ENCODE results near the gene MACROD2. TPM values are rescaled to one million over a fixed set of nuclear protein-coding genes. Genes with fewer than 3 reads are reported as not detected.

MACROD2 gene
- total RNA-seq, 1 donor from 2014 or later, result 1.6 TPM

DNA sequence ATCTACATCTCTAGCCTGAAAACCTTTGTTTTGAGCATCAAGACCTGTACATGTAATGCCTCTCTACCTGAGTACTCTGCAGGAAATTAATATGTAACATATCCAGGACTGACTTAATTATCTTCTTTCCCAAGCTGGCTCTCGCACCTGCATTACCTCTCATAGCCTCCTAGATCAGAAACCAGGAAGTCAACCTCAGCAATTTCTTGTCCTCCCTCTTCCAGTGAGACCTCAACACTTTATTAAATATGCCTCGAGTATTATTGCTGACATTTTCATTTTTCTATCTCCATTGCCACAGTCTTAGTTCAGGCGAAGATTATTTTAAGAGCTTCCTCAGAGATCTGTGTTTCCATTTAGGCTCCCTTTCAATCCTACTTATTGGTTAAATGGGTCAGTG is 69.0 kb downstream of the MACROD2 start:
- no peak for FAIRE-seq
- no peak for TF ChIP-seq CTCF (IDR thresholded peaks at IDR 0.05; ENCODE audit: insufficient read depth, low read length, severe bottlenecking)
- no peaks in the 10 kb centered on the region for H3K27me3 ChIP-seq (ENCODE audit: control insufficient read depth, insufficient read depth, low read length)
- no peak overlapping the region for H3K4me3 ChIP-seq (ENCODE audit: low read depth, low read length)
- no peak for DNase-seq (ENCODE audit: low read depth)
- H3K36me3 ChIP-seq (ENCODE audit: control insufficient read depth, insufficient read depth, low read length), result no peaks in the 10 kb centered on the region

- H3K36me3 ChIP-seq (ENCODE audit: control insufficient read depth, insufficient read depth, low read length), result no peaks in the 10 kb centered on the region
- FAIRE-seq (no peak), DNase-seq (ENCODE audit: low read depth) (no peak)
- no peak overlapping the region for H3K4me3 ChIP-seq (ENCODE audit: low read depth, low read length)
- no peaks in the 10 kb centered on the region for H3K27me3 ChIP-seq (ENCODE audit: control insufficient read depth, insufficient read depth, low read length)
- TF ChIP-seq CTCF (IDR thresholded peaks at IDR 0.05; ENCODE audit: insufficient read depth, low read length, severe bottlenecking), result no peak
Measured at GRCh38 chr20:14064921-14065320, 69.6 kb downstream of the MACROD2 start.

DNA sequence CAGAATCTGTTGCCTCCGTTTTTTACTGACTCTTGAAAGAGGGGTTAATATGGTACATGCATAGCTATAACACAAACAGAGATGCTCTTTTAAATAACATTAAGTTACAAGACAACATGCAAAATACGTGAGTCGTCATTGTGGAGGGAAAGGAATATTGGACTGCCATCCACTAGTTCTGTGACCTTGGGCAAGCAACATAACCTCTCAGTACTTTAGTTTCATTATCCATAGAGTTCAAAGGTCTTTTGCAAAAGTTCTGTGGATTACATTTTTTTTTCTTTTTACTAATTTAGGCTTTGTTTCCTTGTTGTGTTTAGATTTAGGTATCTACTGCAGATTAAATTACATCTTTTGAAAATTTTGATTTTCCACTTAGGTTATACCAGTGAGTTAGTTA is 70.5 kb downstream of the MACROD2 start:
- H3K36me3 ChIP-seq (ENCODE audit: control insufficient read depth, insufficient read depth, low read length), result no peaks in the 10 kb centered on the region
- FAIRE-seq (no peak), DNase-seq (ENCODE audit: low read depth) (no peak)
- no peak overlapping the region for H3K4me3 ChIP-seq (ENCODE audit: low read depth, low read length)
- H3K27me3 ChIP-seq (ENCODE audit: control insufficient read depth, insufficient read depth, low read length), result no peaks in the 10 kb centered on the region
- TF ChIP-seq CTCF (IDR thresholded peaks at IDR 0.05; ENCODE audit: insufficient read depth, low read length, severe bottlenecking), result no peak

DNA sequence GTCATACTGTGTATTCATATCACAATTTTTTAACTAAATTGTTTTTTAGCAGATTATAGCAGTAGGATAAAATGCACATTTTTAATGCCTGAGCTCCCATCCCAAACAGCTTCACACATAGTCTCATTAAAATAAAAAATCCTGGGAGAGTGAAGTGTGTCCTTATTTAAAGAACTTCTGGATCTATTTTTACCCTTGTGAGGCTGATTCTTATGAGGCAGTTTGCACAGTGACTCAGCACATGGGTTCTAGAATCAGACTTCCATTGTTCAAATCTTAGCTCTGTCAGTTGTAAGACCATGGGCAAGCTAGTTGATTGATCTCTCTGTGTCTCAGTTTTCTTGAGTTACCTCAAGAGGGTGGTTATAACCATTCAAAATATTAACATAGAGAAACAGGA is 72.3 kb downstream of the MACROD2 start:
- Histone ChIP-seq H3K27me3 (ENCODE audit: control insufficient read depth, insufficient read depth, low read length) (no peaks in the 10 kb centered on the region), H3K36me3 (ENCODE audit: control insufficient read depth, insufficient read depth, low read length) (no peaks in the 10 kb centered on the region), H3K4me3 (ENCODE audit: low read depth, low read length) (no peak overlapping the region)
- TF ChIP-seq CTCF (IDR thresholded peaks at IDR 0.05; ENCODE audit: insufficient read depth, low read length, severe bottlenecking), result no peak
- DNase-seq (ENCODE audit: low read depth) (peak; percentile 10), FAIRE-seq (no peak)

DNA sequence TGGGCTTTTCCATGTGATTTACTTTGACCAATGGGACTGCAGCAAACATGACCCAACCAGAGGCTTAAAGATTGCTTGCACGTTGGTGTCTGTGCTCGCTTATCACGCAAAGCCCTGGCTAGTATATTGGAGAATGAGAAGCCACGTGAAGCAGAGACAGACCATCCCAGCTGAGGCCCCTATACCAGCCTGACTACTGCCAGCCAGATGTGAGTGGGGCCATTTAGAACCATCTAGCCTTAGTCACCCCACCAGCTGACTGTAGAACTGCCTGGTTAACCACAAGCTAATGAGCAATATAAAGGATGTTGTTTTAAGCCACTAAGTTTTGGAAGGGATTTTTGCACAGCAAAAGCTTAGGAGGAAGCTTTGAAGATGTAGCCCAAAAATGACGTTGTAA is 74.5 kb downstream of the MACROD2 start:
- no peak for TF ChIP-seq CTCF (IDR thresholded peaks at IDR 0.05; ENCODE audit: insufficient read depth, low read length, severe bottlenecking)
- FAIRE-seq, result no peak

GRCh38 chr20:14093652-14094051 is 98.3 kb downstream of the MACROD2 start:
- Histone ChIP-seq H3K27me3 (ENCODE audit: control insufficient read depth, insufficient read depth, low read length) (no peaks in the 10 kb centered on the region), H3K36me3 (ENCODE audit: control insufficient read depth, insufficient read depth, low read length) (no peaks in the 10 kb centered on the region), H3K4me3 (ENCODE audit: low read depth, low read length) (no peak overlapping the region)
- DNase-seq (ENCODE audit: low read depth), result no peak
- no peak for FAIRE-seq
- TF ChIP-seq CTCF (IDR thresholded peaks at IDR 0.05; ENCODE audit: insufficient read depth, low read length, severe bottlenecking), result no peak

More for the DNA sequence above, 74.5 kb downstream of the MACROD2 start:
- H3K27me3 ChIP-seq (ENCODE audit: control insufficient read depth, insufficient read depth, low read length), result no peaks in the 10 kb centered on the region
- H3K4me3 ChIP-seq (ENCODE audit: low read depth, low read length), result no peak overlapping the region
- DNase-seq (ENCODE audit: low read depth), result peak; percentile 40
- no peaks in the 10 kb centered on the region for H3K36me3 ChIP-seq (ENCODE audit: control insufficient read depth, insufficient read depth, low read length)

Data from bronchial epithelial cell (primary cell).